H9 (cell line): Measurements from ENCODE around the gene CCDC63. TPM values are rescaled to one million over a fixed set of nuclear protein-coding genes. Genes with fewer than 3 reads are reported as not detected.

ENCODE experiments used
- DNase-seq: peaks from one replicate; pipeline ENCODE4 v3.0.0-alpha.2; 2017
- H2AFZ ChIP-seq: one replicate; pipeline ENCODE4 v1.6.1; 2013; ENCODE audit warnings: mild to moderate bottlenecking, low read length, control low read depth, moderate library complexity
- H2AK5ac ChIP-seq: 2 replicates; pipeline ENCODE4 v1.6.1; 2013; ENCODE audit warnings: low read length, control low read depth, mixed read lengths; ENCODE audit not compliant: insufficient read length
- H2BK120ac ChIP-seq: one replicate; pipeline ENCODE4 v1.6.1; 2013; ENCODE audit warnings: low read depth, mild to moderate bottlenecking, low read length, control low read depth, inconsistent platforms; ENCODE audit not compliant: poor library complexity, severe bottlenecking
- H2BK12ac ChIP-seq: 2 replicates; pipeline ENCODE4 v1.6.1; 2013; ENCODE audit warnings: low read length, control low read depth, mixed read lengths, low read depth; ENCODE audit not compliant: insufficient read length
- H2BK15ac ChIP-seq: 2 replicates; pipeline ENCODE4 v1.6.1; 2013; ENCODE audit warnings: low read depth, low read length, control low read depth
- H2BK20ac ChIP-seq: one replicate; pipeline ENCODE4 v1.6.1; 2013; ENCODE audit warnings: low read depth, mild to moderate bottlenecking, low read length, control low read depth, inconsistent platforms; ENCODE audit not compliant: poor library complexity, severe bottlenecking
- H2BK5ac ChIP-seq: 2 replicates; pipeline ENCODE4 v1.6.1; 2013; ENCODE audit warnings: low read length, control low read depth, mixed read lengths; ENCODE audit not compliant: insufficient read length
- H3K14ac ChIP-seq: 2 replicates; pipeline ENCODE4 v1.6.1; 2013; ENCODE audit warnings: low read length, control low read depth; ENCODE audit not compliant: insufficient read depth
- H3K18ac ChIP-seq: 2 replicates; pipeline ENCODE4 v1.6.1; 2013; ENCODE audit warnings: low read depth, mild to moderate bottlenecking, mixed read lengths, low read length, control low read depth; ENCODE audit not compliant: insufficient read length
- H3K23ac ChIP-seq: 2 replicates; pipeline ENCODE4 v1.6.1; 2013; ENCODE audit warnings: low read length, control low read depth, mixed read lengths, low read depth; ENCODE audit not compliant: insufficient read length
- H3K23me2 ChIP-seq: 2 replicates; pipeline ENCODE4 v1.6.1; 2013; ENCODE audit warnings: low read depth, mild to moderate bottlenecking, mixed read lengths, low read length, control low read depth; ENCODE audit not compliant: insufficient read length, poor library complexity, severe bottlenecking
- H3K27ac ChIP-seq: 2 replicates; pipeline ENCODE4 v1.5.1; 2013; ENCODE audit warnings: low read length, control low read depth, mixed read lengths, low read depth; ENCODE audit not compliant: insufficient read length
- H3K27me3 ChIP-seq: 2 replicates; pipeline ENCODE4 v1.6.1; 2013; ENCODE audit warnings: low read length, control low read depth, inconsistent platforms; ENCODE audit not compliant: insufficient read depth
- H3K4ac ChIP-seq: 2 replicates; pipeline ENCODE4 v1.6.1; 2013; ENCODE audit warnings: low read depth, mild to moderate bottlenecking, control low read depth, inconsistent platforms, low read length, moderate library complexity
- H3K4me1 ChIP-seq: 2 replicates; pipeline ENCODE4 v1.6.1; 2013; ENCODE audit warnings: low read length, control low read depth, inconsistent platforms; ENCODE audit not compliant: insufficient read depth
- H3K4me2 ChIP-seq: 2 replicates; pipeline ENCODE4 v1.6.1; 2013; ENCODE audit warnings: low read length, control low read depth, mixed read lengths; ENCODE audit not compliant: insufficient read length, insufficient read depth
- H3K56ac ChIP-seq: 2 replicates; pipeline ENCODE4 v1.6.1; 2013; ENCODE audit warnings: low read depth, mild to moderate bottlenecking, mixed read lengths, low read length, control low read depth; ENCODE audit not compliant: insufficient read length
- H3K79me1 ChIP-seq: 2 replicates; pipeline ENCODE4 v1.6.1; 2013; ENCODE audit warnings: low read depth, mild to moderate bottlenecking, moderate library complexity, low read length, control low read depth, inconsistent platforms; ENCODE audit not compliant: insufficient read depth, poor library complexity, severe bottlenecking
- H3K79me2 ChIP-seq: 2 replicates; pipeline ENCODE4 v1.6.1; 2013; ENCODE audit warnings: low read length, control low read depth, inconsistent platforms; ENCODE audit not compliant: insufficient read depth
- H3K9ac ChIP-seq: 2 replicates; pipeline ENCODE4 v1.6.1; 2013; ENCODE audit warnings: low read length, control low read depth, mixed read lengths; ENCODE audit not compliant: insufficient read length; ENCODE audit errors: extremely low read depth
- H3K9me3 ChIP-seq: one replicate; pipeline ENCODE4 v1.6.1; 2013; ENCODE audit warnings: low read depth, low read length, inconsistent platforms; ENCODE audit not compliant: control insufficient read depth
- H3T11ph ChIP-seq: one replicate; pipeline ENCODE4 v1.6.1; 2013; ENCODE audit warnings: mild to moderate bottlenecking, low read length, control low read depth, inconsistent platforms
- H4K20me1 ChIP-seq: one replicate; pipeline ENCODE4 v1.6.1; 2013; ENCODE audit not compliant: control insufficient read depth, insufficient read length, insufficient read depth
- H4K5ac ChIP-seq: 2 replicates; pipeline ENCODE4 v1.6.1; 2013; ENCODE audit warnings: low read depth, mild to moderate bottlenecking, mixed read lengths, low read length, control low read depth; ENCODE audit not compliant: insufficient read length
- H4K8ac ChIP-seq: replicated peaks from 2 replicates; pipeline ENCODE4 v1.6.1; 2013; ENCODE audit warnings: low read length, control low read depth, mixed read lengths, low read depth; ENCODE audit not compliant: insufficient read length
- H4K91ac ChIP-seq: 2 replicates; pipeline ENCODE4 v1.6.1; 2013; ENCODE audit warnings: low read depth, mild to moderate bottlenecking, moderate library complexity, mixed read lengths, low read length, control low read depth; ENCODE audit not compliant: insufficient read length
- H3K27ac Mint-ChIP-seq, 3 experiments: 2 replicates in 2 of 3; 3 replicates in 1 of 3; pipeline ENCODE4 v1.8.0; 2020 to 2021; ENCODE audit warnings: mixed read lengths in 3 of 3, mild to moderate bottlenecking in 1 of 3, moderate library complexity in 1 of 3
- H3K27me3 Mint-ChIP-seq: 2 replicates; pipeline ENCODE4 v1.8.0; 2021; ENCODE audit warnings: low read depth, mild to moderate bottlenecking, moderate library complexity, mixed read lengths
- H3K36me3 Mint-ChIP-seq, 3 experiments: 2 replicates in 2 of 3; 3 replicates in 1 of 3; pipeline ENCODE4 v1.8.0; 2020 to 2021; ENCODE audit warnings: low read depth in 3 of 3, mixed read lengths in 3 of 3; ENCODE audit not compliant: insufficient read depth in 1 of 3
- H3K4me1 Mint-ChIP-seq, 2 experiments: 2 replicates each; pipeline ENCODE4 v1.8.0; 2020; ENCODE audit warnings: mixed read lengths in 2 of 2
- H3K4me3 Mint-ChIP-seq, 2 experiments: 2 replicates in 1 of 2; 3 replicates in 1 of 2; pipeline ENCODE4 v1.8.0; 2020 to 2021; ENCODE audit warnings: mild to moderate bottlenecking in 2 of 2, mixed read lengths in 2 of 2, moderate library complexity in 1 of 2
- H3K9me3 Mint-ChIP-seq, 2 experiments: 2 replicates in 1 of 2; 3 replicates in 1 of 2; pipeline ENCODE4 v1.8.0; 2020; ENCODE audit warnings: mild to moderate bottlenecking in 2 of 2, mixed read lengths in 2 of 2, moderate library complexity in 1 of 2
- CTCF ChIP-seq: fragments of 200-600 bp; sonication (generic); conservative IDR thresholded peaks from 3 replicates; pipeline ENCODE4 v1.8.0; 2021; ENCODE audit warnings: antibody characterized with exemption, mild to moderate bottlenecking
- WGBS: extraction: QIAGEN DNeasy Blood & Tissue Kit; methylation state at CpG from one replicate; pipeline ENCODE4 v1.1.7; 2013; ENCODE audit warnings: missing lambda C conversion rate, low lambda C conversion rate, mixed read lengths; ENCODE audit not compliant: insufficient read length; ENCODE audit errors: extremely low coverage; 5-methylcytosine and 5-hydroxymethylcytosine counted together
- total RNA-seq: library from RNA; stranded (reverse); gene quantifications from 2 replicates; pipeline ENCODE4 v1.2.1, GENCODE V29; 2021

Gene CCDC63
- total RNA-seq, 1 experiment from 2014 or later = 0.77 TPM

DNA sequence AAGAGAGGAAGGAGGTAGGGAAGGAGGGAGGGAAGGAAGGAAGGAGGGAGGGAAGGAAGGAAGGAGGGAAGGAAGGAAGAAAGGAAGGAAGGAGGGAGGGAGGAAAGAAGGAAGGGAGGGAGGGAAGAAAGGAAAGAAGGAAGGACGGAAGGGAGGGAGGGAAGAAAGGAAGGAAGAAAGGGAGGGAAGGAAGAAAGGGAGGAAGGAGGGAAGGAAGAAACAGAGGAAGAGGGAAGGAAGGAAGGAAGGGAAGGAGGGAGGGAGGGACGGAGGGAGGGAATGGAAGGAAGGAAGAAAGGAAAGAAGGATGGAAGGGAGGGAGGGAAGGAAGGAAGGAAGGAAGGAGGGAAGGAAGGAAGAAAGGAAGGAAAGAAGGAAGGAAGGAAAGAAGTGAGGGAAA lies 22.4 kb upstream of the CCDC63 start:
- no peak for DNase-seq
- no peak overlapping the region for H2BK15ac ChIP-seq
- H3K9ac ChIP-seq = no peak overlapping the region
- H2AK5ac ChIP-seq = no peak overlapping the region
- no peak overlapping the region for H3K4ac ChIP-seq
- no peak overlapping the region for H4K91ac ChIP-seq
- 100% methylated on average over 1 of the region's 2 CpGs for WGBS
- H4K5ac ChIP-seq = no peak overlapping the region
- H3K9me3 ChIP-seq = no peaks in the 10 kb centered on the region
- no peaks in the 10 kb centered on the region for H3K27me3 ChIP-seq
- Mint-ChIP-seq H3K4me3 (no peak overlapping the region), H3K36me3 (no peaks in the 10 kb centered on the region; a peak in 1 of 7 replicates), H3K27ac (no peak overlapping the region), H3K9me3 (no peaks in the 10 kb centered on the region), H3K4me1 (peaks cover 6 to 9% of the 10 kb centered on the region in 2 experiments), H3K27me3 (peaks cover 20% of the 10 kb centered on the region)
- H3K23me2 ChIP-seq = no peaks in the 10 kb centered on the region
- H3K4me1 ChIP-seq = no peaks in the 10 kb centered on the region
- no peak overlapping the region for H3T11ph ChIP-seq
- no peak overlapping the region for H4K8ac ChIP-seq
- no peak overlapping the region for H3K14ac ChIP-seq
- no peak overlapping the region for H3K4me2 ChIP-seq
- H3K79me2 ChIP-seq = no peaks in the 10 kb centered on the region
- no peak overlapping the region for H2BK5ac ChIP-seq
- H2BK12ac ChIP-seq = no peak overlapping the region
- no peak overlapping the region for H3K18ac ChIP-seq
- no peaks in the 10 kb centered on the region for H4K20me1 ChIP-seq
- H3K27ac ChIP-seq = no peak overlapping the region
- no peak overlapping the region for H2BK20ac ChIP-seq
- no peak overlapping the region for H2BK120ac ChIP-seq
- H3K56ac ChIP-seq = no peak overlapping the region
- no peak for TF ChIP-seq CTCF
- no peaks in the 10 kb centered on the region for H3K79me1 ChIP-seq
- no peak overlapping the region for H2AFZ ChIP-seq
- H3K23ac ChIP-seq = no peak overlapping the region
